ENCODE measurements around the gene WNK4. TPM values are rescaled to one million over a fixed set of nuclear protein-coding genes. Genes with fewer than 3 reads are reported as not detected.

WNK4 gene
- total and polyA plus RNA-seq, 10 of the 15 experiments (the other 5 are each of a cell fraction or from before 2014, with no cell fraction given), result 0.06 to 0.29 (median 0.13) TPM; not detected in 5

DNA sequence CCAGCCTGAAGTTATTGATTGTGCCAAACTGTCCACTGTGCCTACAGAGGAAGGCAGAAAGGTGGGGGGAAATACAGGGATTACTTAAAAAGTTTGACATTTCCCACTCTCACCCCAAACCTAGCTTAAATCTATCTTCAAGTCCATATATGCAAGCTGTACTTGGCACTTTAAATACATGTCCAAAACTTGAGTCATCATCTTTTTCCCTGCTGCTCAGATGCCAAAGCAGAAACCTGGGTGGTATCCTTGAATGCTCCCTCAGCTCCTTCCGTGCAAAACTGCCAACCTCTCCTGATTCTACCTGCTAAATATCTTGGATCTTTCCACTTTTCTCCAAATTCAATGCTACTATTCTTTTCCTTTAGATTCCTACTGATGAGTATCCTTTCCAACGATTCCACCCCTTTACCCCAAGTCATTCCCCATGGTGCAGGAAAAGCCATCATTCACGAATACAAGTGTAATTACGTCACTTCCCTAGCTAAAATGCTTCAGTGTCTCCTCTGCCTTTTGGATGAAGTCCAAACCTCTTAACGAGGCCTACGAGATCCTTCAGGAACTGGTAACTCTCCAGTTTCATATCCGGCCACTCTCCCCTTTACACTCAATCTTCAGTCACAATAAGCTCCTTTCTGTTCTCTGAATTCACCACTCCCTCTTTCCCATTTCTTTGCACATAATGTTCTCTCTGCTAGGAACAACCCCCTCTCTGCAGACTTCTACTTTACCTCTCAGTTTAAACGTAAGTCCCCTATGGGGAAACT, 34.4 kb downstream of the WNK4 start:
- FAIRE-seq (no peak), ATAC-seq (no peak), DNase-seq (ENCODE audit: low read depth, low spot score) (no peak)
- ChIA-PET SMC1A (ENCODE audit: uncharacterized antibody, unreplicated experiment) (interaction anchor here (1.0 kb wide), 1 partner anchor 183 kb away, joined by 5 read pairs; the partner anchor contains the start of gene RPL27), RAD21 (ENCODE audit: unreplicated experiment) (no interaction called here), POLR2A (interaction anchor here (0.6 kb wide), 1 partner anchor 76 kb away, joined by 5 read pairs; no protein-coding TSS in a partner anchor), CTCF (interaction anchor here (2.2 to 2.3 kb wide), 2 partner anchors 10 to 12 kb away, joined by 10 to 11 read pairs; partner anchors contain the start of gene BECN1)
- TF ChIP-seq HDAC6 (IDR thresholded peaks at IDR 0.05; ENCODE audit: unreplicated experiment), result no peak
- TF ChIP-seq, protein P1, sequence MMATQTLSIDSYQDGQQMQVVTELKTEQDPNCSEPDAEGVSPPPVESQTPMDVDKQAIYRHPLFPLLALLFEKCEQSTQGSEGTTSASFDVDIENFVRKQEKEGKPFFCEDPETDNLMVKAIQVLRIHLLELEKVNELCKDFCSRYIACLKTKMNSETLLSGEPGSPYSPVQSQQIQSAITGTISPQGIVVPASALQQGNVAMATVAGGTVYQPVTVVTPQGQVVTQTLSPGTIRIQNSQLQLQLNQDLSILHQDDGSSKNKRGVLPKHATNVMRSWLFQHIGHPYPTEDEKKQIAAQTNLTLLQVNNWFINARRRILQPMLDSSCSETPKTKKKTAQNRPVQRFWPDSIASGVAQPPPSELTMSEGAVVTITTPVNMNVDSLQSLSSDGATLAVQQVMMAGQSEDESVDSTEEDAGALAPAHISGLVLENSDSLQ (IDR thresholded peaks at IDR 0.05), result no peak
- TF ChIP-seq, protein P2, sequence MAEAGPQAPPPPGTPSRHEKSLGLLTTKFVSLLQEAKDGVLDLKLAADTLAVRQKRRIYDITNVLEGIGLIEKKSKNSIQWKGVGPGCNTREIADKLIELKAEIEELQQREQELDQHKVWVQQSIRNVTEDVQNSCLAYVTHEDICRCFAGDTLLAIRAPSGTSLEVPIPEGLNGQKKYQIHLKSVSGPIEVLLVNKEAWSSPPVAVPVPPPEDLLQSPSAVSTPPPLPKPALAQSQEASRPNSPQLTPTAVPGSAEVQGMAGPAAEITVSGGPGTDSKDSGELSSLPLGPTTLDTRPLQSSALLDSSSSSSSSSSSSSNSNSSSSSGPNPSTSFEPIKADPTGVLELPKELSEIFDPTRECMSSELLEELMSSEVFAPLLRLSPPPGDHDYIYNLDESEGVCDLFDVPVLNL (IDR thresholded peaks at IDR 0.05; ENCODE audit: low read depth, low read length), result no peak
- TF ChIP-seq RELA (IDR thresholded peaks at IDR 0.05; ENCODE audit: borderline replicate concordance, partially characterized antibody), result no peak
- TF ChIP-seq, protein P3, sequence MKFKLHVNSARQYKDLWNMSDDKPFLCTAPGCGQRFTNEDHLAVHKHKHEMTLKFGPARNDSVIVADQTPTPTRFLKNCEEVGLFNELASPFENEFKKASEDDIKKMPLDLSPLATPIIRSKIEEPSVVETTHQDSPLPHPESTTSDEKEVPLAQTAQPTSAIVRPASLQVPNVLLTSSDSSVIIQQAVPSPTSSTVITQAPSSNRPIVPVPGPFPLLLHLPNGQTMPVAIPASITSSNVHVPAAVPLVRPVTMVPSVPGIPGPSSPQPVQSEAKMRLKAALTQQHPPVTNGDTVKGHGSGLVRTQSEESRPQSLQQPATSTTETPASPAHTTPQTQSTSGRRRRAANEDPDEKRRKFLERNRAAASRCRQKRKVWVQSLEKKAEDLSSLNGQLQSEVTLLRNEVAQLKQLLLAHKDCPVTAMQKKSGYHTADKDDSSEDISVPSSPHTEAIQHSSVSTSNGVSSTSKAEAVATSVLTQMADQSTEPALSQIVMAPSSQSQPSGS (IDR thresholded peaks at IDR 0.05; ENCODE audit: low read length), result no peak
- no peak for TF ChIP-seq GATAD2B (conservative IDR thresholded peaks at IDR 0.05; ENCODE audit: low read depth)
- no peak for TF ChIP-seq SIN3A (IDR thresholded peaks at IDR 0.05; ENCODE audit: low read depth, low read length)
- TF ChIP-seq, protein P4, sequence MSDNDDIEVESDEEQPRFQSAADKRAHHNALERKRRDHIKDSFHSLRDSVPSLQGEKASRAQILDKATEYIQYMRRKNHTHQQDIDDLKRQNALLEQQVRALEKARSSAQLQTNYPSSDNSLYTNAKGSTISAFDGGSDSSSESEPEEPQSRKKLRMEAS (IDR thresholded peaks at IDR 0.05; ENCODE audit: low read depth, low read length), result no peak
- TF ChIP-seq YY1 (IDR thresholded peaks at IDR 0.05; ENCODE audit: low read depth, low read length), result no peak
- no peak for TF ChIP-seq RCOR1 (conservative IDR thresholded peaks at IDR 0.05; ENCODE audit: low read depth, low read length)
- Histone ChIP-seq H3K27me3 (replicated peaks in 1 of 2; ENCODE audit: control insufficient read depth in 2 of 2, insufficient read depth in 2 of 2, low read length in 1 of 2) (no peaks in the 10 kb centered on the region), H4K20me1 (ENCODE audit: control insufficient read depth, insufficient read depth) (no peaks in the 10 kb centered on the region), H3K4me3 (no peak overlapping the region), H3K79me2 (ENCODE audit: control insufficient read depth, insufficient read depth, low read length) (no peaks in the 10 kb centered on the region), H3K4me1 (ENCODE audit: control insufficient read depth, insufficient read depth, low read length) (no peaks in the 10 kb centered on the region), H3K36me3 (ENCODE audit: control insufficient read depth in 2 of 2, insufficient read depth in 2 of 2, low read length in 1 of 2) (peaks cover 11 to 46% of the 10 kb centered on the region in 2 experiments), H3K9me3 (replicated peaks; ENCODE audit: control insufficient read depth, insufficient read depth, low read length) (no peaks in the 10 kb centered on the region), H3K9ac (ENCODE audit: control insufficient read depth, insufficient read depth, low read length) (no peak overlapping the region), H3K27ac (ENCODE audit: control insufficient read depth, insufficient read depth) (no peak overlapping the region), H3K4me2 (ENCODE audit: control insufficient read depth, insufficient read depth) (no peak overlapping the region), H2AFZ (ENCODE audit: control insufficient read depth, low read depth, low read length) (no peak overlapping the region)
- WGBS (ENCODE audit: insufficient coverage, insufficient replicate concordance, low lambda C conversion rate, missing lambda C conversion rate), result 96% methylated on average over 8 of the region's 8 CpGs
- TSS peak; percentile 16 for BruUV-seq (replicated peaks)
- intact Hi-C loops (cut with micrococcal nuclease; ENCODE audit: unreplicated experiment), result no loop called here
- in situ Hi-C loops (cut with MboI), result no loop called here

Measured in GM12878 (cell line).